Measurements from ENCODE around the gene GAB1. TPM values are rescaled to one million over a fixed set of nuclear protein-coding genes. Genes with fewer than 3 reads are reported as not detected.

Gene GAB1
- total RNA-seq, 1 donor: 20.6 TPM

- TF ChIP-seq CTCF (IDR thresholded peaks at IDR 0.05; ENCODE audit: extremely low read depth, low read depth, low read length): no peak
- no peaks in the 10 kb centered on the region for H3K36me3 ChIP-seq (ENCODE audit: insufficient read depth, low read length)
- no peaks in the 10 kb centered on the region for H3K9me3 ChIP-seq (ENCODE audit: low read depth, low read length)
- no peaks in the 10 kb centered on the region for H3K79me2 ChIP-seq (ENCODE audit: insufficient read depth, low read length)
- H3K4me1 ChIP-seq (ENCODE audit: insufficient read depth, low read length): peaks cover 6% of the 10 kb centered on the region
- no peak overlapping the region for H2AFZ ChIP-seq (ENCODE audit: low read length)
- H4K20me1 ChIP-seq (ENCODE audit: insufficient read depth, low read length): no peaks in the 10 kb centered on the region
- H3K4me2 ChIP-seq (ENCODE audit: insufficient read depth, low read length): no peak overlapping the region
- no peak overlapping the region for H3K4me3 ChIP-seq (ENCODE audit: insufficient read depth, low read length)
- H3K27ac ChIP-seq (ENCODE audit: low read depth, low read length): no peak overlapping the region
- no peak for DNase-seq (ENCODE audit: insufficient read length, low spot score, missing footprints)
- H3K27me3 ChIP-seq (ENCODE audit: insufficient read depth, low read length): no peaks in the 10 kb centered on the region
Observed at GRCh38 chr4:143307531-143307930, 29.1 kb upstream of the GAB1 start.

- Histone ChIP-seq H3K79me2 (ENCODE audit: insufficient read depth, low read length) (no peaks in the 10 kb centered on the region), H4K20me1 (ENCODE audit: insufficient read depth, low read length) (no peaks in the 10 kb centered on the region), H3K4me2 (ENCODE audit: insufficient read depth, low read length) (no peak overlapping the region), H3K36me3 (ENCODE audit: insufficient read depth, low read length) (no peaks in the 10 kb centered on the region), H2AFZ (ENCODE audit: low read length) (no peak overlapping the region), H3K4me3 (ENCODE audit: insufficient read depth, low read length) (no peak overlapping the region), H3K27ac (ENCODE audit: low read depth, low read length) (no peak overlapping the region), H3K9me3 (ENCODE audit: low read depth, low read length) (no peaks in the 10 kb centered on the region), H3K4me1 (ENCODE audit: insufficient read depth, low read length) (no peaks in the 10 kb centered on the region), H3K27me3 (ENCODE audit: insufficient read depth, low read length) (no peaks in the 10 kb centered on the region)
- DNase-seq (ENCODE audit: insufficient read length, low spot score, missing footprints): no peak
- TF ChIP-seq CTCF (IDR thresholded peaks at IDR 0.05; ENCODE audit: extremely low read depth, low read depth, low read length): no peak
Observed at GRCh38 chr4:143308377-143308776, 28.3 kb upstream of the GAB1 start.

- TF ChIP-seq CTCF (IDR thresholded peaks at IDR 0.05; ENCODE audit: extremely low read depth, low read depth, low read length): no peak
- Histone ChIP-seq H3K36me3 (ENCODE audit: insufficient read depth, low read length) (no peaks in the 10 kb centered on the region), H3K4me1 (ENCODE audit: insufficient read depth, low read length) (no peaks in the 10 kb centered on the region), H3K4me2 (ENCODE audit: insufficient read depth, low read length) (no peak overlapping the region), H3K4me3 (ENCODE audit: insufficient read depth, low read length) (no peak overlapping the region), H3K27me3 (ENCODE audit: insufficient read depth, low read length) (no peaks in the 10 kb centered on the region), H3K79me2 (ENCODE audit: insufficient read depth, low read length) (no peaks in the 10 kb centered on the region), H3K27ac (ENCODE audit: low read depth, low read length) (no peak overlapping the region), H3K9me3 (ENCODE audit: low read depth, low read length) (no peaks in the 10 kb centered on the region), H2AFZ (ENCODE audit: low read length) (no peak overlapping the region), H4K20me1 (ENCODE audit: insufficient read depth, low read length) (no peaks in the 10 kb centered on the region)
- no peak for DNase-seq (ENCODE audit: insufficient read length, low spot score, missing footprints)
Observed at GRCh38 chr4:143311924-143312323, 24.8 kb upstream of the GAB1 start.

GRCh38 chr4:143313521-143313920 is 23.2 kb upstream of the GAB1 start:
- H3K4me2 ChIP-seq (ENCODE audit: insufficient read depth, low read length): no peak overlapping the region
- no peaks in the 10 kb centered on the region for H3K79me2 ChIP-seq (ENCODE audit: insufficient read depth, low read length)
- no peak overlapping the region for H2AFZ ChIP-seq (ENCODE audit: low read length)
- no peaks in the 10 kb centered on the region for H4K20me1 ChIP-seq (ENCODE audit: insufficient read depth, low read length)
- no peaks in the 10 kb centered on the region for H3K9me3 ChIP-seq (ENCODE audit: low read depth, low read length)
- H3K27me3 ChIP-seq (ENCODE audit: insufficient read depth, low read length): no peaks in the 10 kb centered on the region
- H3K4me3 ChIP-seq (ENCODE audit: insufficient read depth, low read length): no peak overlapping the region
- H3K4me1 ChIP-seq (ENCODE audit: insufficient read depth, low read length): no peaks in the 10 kb centered on the region
- no peak for TF ChIP-seq CTCF (IDR thresholded peaks at IDR 0.05; ENCODE audit: extremely low read depth, low read depth, low read length)
- H3K27ac ChIP-seq (ENCODE audit: low read depth, low read length): no peak overlapping the region
- H3K36me3 ChIP-seq (ENCODE audit: insufficient read depth, low read length): no peaks in the 10 kb centered on the region
- DNase-seq (ENCODE audit: insufficient read length, low spot score, missing footprints): no peak
